Measurements from ENCODE around the gene RPTOR.

RPTOR gene

GRCh38 chr17:80948019-80948975 is 403.7 kb downstream of the RPTOR start:
- TF ChIP-seq GATA1 (IDR thresholded peaks at IDR 0.05; ENCODE audit: low read depth, low read length) (no peak), POLR2A (IDR thresholded peaks at IDR 0.05; ENCODE audit: low read length) (no peak)
- no peak for DNase-seq

DNA sequence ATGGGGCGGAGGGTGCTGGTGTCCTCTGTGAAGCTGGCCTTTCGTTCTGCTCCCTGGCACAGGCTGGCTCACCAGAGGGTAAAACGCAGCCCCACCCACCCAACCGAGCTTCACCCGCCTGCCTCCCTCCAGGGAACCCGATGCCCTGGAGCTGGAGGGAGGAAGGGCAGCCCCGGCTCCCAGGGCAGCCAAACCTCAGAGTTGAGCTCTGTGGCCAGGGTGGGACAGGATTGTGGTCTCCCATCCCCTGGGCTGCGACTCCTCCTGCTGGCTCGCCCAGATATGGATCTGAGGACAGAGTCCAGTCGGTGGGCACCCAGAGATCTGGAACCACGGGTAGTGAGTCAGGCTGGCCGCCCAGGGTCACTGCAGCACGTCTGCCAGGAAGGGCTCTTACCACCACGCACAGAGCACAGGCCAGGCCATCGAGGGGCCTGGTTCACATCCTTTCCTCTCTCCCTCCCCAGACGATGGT is 404.4 kb downstream of the RPTOR start:
- no peak for DNase-seq
- TF ChIP-seq POLR2A (IDR thresholded peaks at IDR 0.05; ENCODE audit: low read length) (no peak), GATA1 (IDR thresholded peaks at IDR 0.05; ENCODE audit: low read depth, low read length) (no peak)

DNA sequence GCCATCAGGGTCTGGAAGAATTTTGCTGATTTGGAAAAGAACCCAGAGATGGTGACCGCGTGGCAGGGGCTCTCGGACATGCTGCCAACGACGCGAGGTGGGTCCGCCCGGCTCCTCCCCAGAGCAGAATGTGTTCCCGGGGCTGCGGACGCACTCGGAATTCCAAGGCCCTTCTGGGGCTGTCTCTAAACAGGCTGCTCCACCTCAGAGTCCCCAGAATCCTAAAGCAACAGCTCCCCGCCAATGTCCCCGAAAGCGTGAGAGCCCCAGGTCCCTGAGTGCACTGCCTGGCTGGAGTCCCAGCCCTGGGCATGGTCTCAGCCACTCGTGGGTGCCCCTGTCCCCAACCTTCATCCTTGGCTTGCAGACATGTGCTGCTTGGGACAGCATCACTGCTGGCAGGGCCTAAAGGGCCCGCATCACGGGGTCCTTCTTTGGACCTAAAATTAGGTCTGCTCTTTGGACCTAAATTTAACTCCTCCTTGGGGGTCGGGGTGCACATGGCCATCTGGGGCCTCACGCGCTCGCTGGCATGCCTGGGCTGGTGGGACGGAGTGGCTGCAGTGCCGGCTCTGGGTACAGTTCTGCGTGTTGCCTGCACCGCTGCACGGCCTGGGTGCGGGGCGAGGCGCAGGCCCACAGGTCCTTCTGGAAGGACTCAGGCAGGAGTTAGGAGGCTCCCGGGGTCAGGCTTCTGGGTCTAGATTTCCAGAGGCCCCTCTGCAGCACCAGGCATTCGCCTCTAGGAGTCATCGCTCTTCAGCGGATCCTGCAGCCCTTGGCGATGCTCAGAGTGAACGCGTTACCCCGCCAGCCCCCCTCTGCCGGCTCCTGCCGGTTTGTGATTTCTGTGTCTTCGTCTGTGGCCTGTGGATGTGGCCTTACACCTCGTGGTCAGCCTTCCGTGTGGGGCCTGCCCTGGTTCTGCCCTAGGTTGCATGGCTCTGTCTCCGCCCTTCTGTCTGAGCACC is 405.1 kb downstream of the RPTOR start:
- no peak for TF ChIP-seq GATA1 (IDR thresholded peaks at IDR 0.05; ENCODE audit: low read depth, low read length)
- TF ChIP-seq POLR2A (IDR thresholded peaks at IDR 0.05; ENCODE audit: low read length), result no peak
- DNase-seq, result no peak

DNA sequence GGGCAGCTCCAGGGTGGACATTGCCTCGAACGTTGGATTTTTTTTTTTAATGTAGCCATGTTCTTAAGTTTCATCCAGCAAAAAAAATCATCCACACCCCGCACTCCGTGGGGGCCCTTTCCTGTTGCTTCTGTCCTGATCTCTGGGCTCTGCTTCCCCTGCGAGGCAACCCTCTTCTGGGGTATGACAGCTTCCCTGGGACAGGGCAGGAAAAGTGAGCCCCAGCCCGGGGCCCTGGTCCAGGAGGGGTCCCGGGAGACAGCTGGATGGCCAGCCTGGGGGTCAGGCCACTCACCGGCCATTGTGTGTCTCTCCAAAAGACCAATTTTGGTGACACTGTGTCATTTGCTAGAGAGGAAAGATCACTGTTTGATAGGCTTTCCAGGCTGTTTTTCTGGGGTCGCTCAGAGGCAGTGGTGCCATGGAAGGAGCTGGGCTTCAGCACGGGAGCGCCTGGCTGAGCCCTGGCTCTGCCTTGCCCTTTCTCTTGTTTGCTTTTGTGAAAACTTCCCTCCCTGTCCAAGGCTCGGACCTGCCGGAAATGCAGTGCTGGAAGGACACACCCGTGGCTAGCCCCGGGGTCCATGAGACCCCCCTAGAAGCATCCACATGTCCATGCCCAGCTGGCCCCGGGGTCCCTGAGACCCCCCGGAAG is 406.0 kb downstream of the RPTOR start:
- no peak for DNase-seq
- TF ChIP-seq GATA1 (IDR thresholded peaks at IDR 0.05; ENCODE audit: low read depth, low read length), result no peak
- TF ChIP-seq POLR2A (IDR thresholded peaks at IDR 0.05; ENCODE audit: low read length), result no peak

DNA sequence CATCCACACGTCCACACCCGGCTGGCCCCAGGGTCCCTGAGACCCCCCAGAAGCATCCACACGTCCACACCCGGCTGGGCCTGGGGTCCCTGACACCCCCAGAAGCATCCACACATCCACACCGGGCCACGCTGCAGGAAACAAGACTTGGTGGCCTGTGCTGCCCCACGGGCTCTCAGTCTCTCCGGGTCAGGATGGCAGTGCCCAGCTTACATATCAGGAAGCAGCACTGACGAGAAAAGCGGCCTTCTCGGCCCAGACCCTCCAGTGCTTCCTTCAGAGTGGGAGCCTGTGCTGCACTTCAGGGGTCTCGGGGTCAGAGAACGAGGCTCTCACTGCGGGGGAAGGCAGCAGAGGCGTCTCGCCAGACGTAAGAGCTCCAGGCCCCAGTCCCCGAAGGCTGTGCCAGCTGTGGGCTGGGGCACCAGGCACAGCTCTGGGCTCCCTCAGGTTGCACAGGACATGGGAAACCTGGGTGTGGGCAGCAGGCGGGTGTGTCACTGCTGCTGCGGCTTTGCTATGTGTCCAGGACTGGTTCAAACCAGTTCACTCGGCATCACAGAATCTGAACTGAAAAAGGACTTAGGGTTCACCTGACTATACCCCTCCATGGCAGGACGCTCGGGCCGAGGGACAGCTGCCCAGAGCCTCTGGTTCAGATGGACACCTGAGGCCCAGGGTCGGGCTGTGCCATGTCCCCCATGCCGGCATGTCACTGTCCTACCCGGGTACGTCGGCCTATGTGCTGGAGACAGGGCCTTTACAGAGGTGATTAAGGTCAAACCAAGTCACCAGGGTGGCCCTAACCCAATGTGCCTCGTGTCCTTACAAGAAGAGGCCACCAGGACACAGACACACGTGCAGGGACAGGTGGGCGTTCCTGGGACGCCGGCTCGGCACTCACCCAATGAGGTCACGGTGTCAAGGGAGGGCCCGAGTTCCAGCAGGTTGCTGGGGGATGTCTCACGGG is 406.8 kb downstream of the RPTOR start:
- TF ChIP-seq GATA1 (IDR thresholded peaks at IDR 0.05; ENCODE audit: low read depth, low read length), result no peak
- TF ChIP-seq POLR2A (IDR thresholded peaks at IDR 0.05; ENCODE audit: low read length), result no peak
- DNase-seq, result no peak

GRCh38 chr17:80952291-80952690 is 407.7 kb downstream of the RPTOR start:
- TF ChIP-seq GATA1 (IDR thresholded peaks at IDR 0.05; ENCODE audit: low read depth, low read length) (no peak), POLR2A (IDR thresholded peaks at IDR 0.05; ENCODE audit: low read length) (no peak)
- DNase-seq, result no peak

DNA sequence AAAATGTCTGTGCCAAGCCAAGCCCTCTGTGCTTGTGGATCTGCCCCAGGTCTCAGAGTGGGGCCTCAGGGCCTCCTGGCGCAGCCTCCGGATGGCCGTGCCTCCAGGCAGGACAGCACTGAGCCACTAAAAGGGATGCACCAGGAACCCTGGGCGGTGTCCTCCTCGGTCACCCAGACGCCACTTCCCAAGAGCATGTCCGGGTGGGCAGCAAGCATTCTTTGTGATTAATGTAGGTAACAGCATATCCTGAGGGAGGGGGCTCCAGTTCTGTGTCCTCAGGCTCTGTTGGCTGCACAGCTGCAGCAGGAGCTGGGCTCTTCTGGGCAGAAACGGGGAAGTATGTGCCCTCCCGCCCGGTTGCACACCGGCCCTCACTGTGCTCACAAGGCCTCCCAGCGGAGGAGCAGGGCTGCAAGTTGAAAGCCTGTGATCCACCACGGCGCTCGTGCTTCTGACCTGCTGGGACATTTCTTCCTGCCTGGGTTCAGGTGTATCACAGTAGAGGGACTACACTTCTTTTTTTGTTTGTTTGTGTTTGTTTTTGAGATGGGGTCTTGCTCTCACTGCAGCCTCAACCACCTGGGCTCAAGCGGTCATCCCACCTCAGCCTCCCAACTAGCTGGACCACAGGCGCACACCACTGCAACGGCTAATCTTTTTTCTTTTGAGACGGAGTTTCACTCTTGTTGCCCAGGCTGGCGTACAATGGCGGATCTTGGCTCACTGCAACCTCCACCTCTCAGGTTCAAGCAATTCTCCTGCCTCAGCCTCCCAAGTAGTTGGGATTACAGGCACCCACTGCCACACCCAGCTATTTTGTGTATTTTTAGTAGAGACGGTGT is 409.1 kb downstream of the RPTOR start:
- no peak for TF ChIP-seq POLR2A (IDR thresholded peaks at IDR 0.05; ENCODE audit: low read length)
- DNase-seq, result no peak

GRCh38 chr17:80955078-80955477 is 410.4 kb downstream of the RPTOR start:
- TF ChIP-seq POLR2A (IDR thresholded peaks at IDR 0.05; ENCODE audit: low read length) (no peak), GATA1 (IDR thresholded peaks at IDR 0.05; ENCODE audit: low read depth, low read length) (no peak)
- no peak for DNase-seq

DNA sequence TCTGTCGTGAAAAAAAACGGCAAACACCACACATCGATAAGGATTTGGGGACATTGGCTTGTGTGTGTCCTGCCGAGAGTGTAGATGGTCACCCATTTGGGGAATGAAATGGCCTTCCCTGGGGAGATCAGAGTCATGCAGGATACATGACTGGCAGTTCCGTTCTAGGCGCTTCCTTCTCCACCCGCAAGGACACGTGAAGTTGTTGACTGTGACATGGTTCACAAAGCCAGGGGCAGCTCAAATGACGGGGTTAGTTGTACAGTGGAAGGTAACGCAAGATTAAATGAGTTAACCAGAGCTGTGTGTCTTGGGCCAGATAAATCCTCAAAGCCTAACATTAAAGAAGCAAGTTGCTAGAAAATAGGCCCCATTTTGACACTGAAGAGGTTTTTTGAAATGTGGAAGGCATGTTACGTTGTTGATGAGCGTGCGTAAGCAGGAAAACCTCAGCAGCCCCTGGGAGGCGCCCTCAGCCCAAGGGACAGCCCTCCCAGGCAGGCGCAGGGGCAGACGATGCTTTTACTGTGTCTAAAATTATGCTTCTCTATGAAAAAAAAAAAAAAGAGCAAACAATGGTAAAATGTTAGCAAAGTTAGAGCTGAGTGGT is 411.1 kb downstream of the RPTOR start:
- TF ChIP-seq GATA1 (IDR thresholded peaks at IDR 0.05; ENCODE audit: low read depth, low read length) (no peak), POLR2A (IDR thresholded peaks at IDR 0.05; ENCODE audit: low read length) (no peak)
- no peak for DNase-seq

GRCh38 chr17:80956321-80957190 is 411.9 kb downstream of the RPTOR start:
- TF ChIP-seq POLR2A (IDR thresholded peaks at IDR 0.05; ENCODE audit: low read length), result no peak
- no peak for TF ChIP-seq GATA1 (IDR thresholded peaks at IDR 0.05; ENCODE audit: low read depth, low read length)

More at GRCh38 chr17:80956321-80957190, 411.9 kb downstream of the RPTOR start:
- DNase-seq, result no peak

Measured in erythroblast (primary cell).